ENCODE results near the gene TBX20.
"Not testable (repeated sequence)": the region's sequence is repeated elsewhere in the genome, so short reads cannot be mapped to it uniquely, and the experiment has no call there.

TBX20 gene

GRCh38 chr7:35254496-35255442 is 869 bp upstream of the TBX20 start:
- no peak for DNase-seq

- no peak for DNase-seq
Observed at GRCh38 chr7:35253460-35253709, 515 bp downstream of the TBX20 start.

GRCh38 chr7:35252612-35253459 is 1.1 kb downstream of the TBX20 start:
- DNase-seq, result no peak

- no peak for DNase-seq
Observed at GRCh38 chr7:35251606-35252310, 2.1 kb downstream of the TBX20 start.

GRCh38 chr7:35250941-35251340 is 3.0 kb downstream of the TBX20 start:
- DNase-seq, result no peak

GRCh38 chr7:35250452-35250851 is 3.4 kb downstream of the TBX20 start:
- no peak for DNase-seq

- DNase-seq, result no peak
Observed at GRCh38 chr7:35249537-35249907, 4.4 kb downstream of the TBX20 start.

GRCh38 chr7:35248576-35249536 is 5.0 kb downstream of the TBX20 start:
- no peak for DNase-seq

- DNase-seq, result no peak
Observed at GRCh38 chr7:35246819-35247218, 7.1 kb downstream of the TBX20 start.

GRCh38 chr7:35241884-35242283 is 12.0 kb downstream of the TBX20 start:
- DNase-seq, result no peak

- DNase-seq, result no peak
Observed at GRCh38 chr7:35241436-35241835, 12.5 kb downstream of the TBX20 start.

- not testable (repeated sequence) for DNase-seq
Observed at GRCh38 chr7:35241008-35241407, 12.9 kb downstream of the TBX20 start.

- DNase-seq, result not testable (repeated sequence)
Observed at GRCh38 chr7:35238456-35238855, 15.4 kb downstream of the TBX20 start.

- DNase-seq, result no peak
Observed at GRCh38 chr7:35232994-35233393, 20.9 kb downstream of the TBX20 start.

- DNase-seq, result not testable (repeated sequence)
Observed at GRCh38 chr7:35231221-35231620, 22.7 kb downstream of the TBX20 start.

GRCh38 chr7:35229116-35229780 is 24.7 kb downstream of the TBX20 start:
- not testable (repeated sequence) for DNase-seq

GRCh38 chr7:35228496-35229051 is 25.3 kb downstream of the TBX20 start:
- DNase-seq, result not testable (repeated sequence)

GRCh38 chr7:35227438-35227837 is 26.5 kb downstream of the TBX20 start:
- DNase-seq, result not testable (repeated sequence)

GRCh38 chr7:35222445-35222844 is 31.5 kb downstream of the TBX20 start:
- not testable (repeated sequence) for DNase-seq

- not testable (repeated sequence) for DNase-seq
Observed at GRCh38 chr7:35220176-35220575, 33.7 kb downstream of the TBX20 start.

- not testable (repeated sequence) for DNase-seq
Observed at GRCh38 chr7:35216033-35216432, 37.9 kb downstream of the TBX20 start.
